Stimulated activated effector memory CD8-positive, alpha-beta T cell treated with anti-CD3 and anti-CD28 coated beads, Interleukin-12 subunit alpha, Interleukin-12 subunit beta, amount 100 ng/mL, for 72 hours (primary cell): ENCODE data around the gene NATD1.
A peak's percentile ranks its signal among the peaks of the same experiment; 100 is the strongest.

ENCODE experiments used
- ATAC-seq: fragments of 150-1000 bp; cut with Tn5 transposase; 2 replicates; pipeline ENCODE4 v1.10.0; 2021
- DNase-seq, 2 donors: peaks; one replicate each; pipeline ENCODE4 v3.0.0; 2021 to 2022; ENCODE audit warnings: low spot score in 2 of 2
- H3K27ac Mint-ChIP-seq: one replicate; pipeline ENCODE4 v1.8.0; 2022; ENCODE audit warnings: mild to moderate bottlenecking, mixed read lengths
- H3K36me3 Mint-ChIP-seq: one replicate; pipeline ENCODE4 v1.8.0; 2022; ENCODE audit warnings: mild to moderate bottlenecking, mixed read lengths
- H3K4me1 Mint-ChIP-seq: one replicate; pipeline ENCODE4 v1.8.0; 2022; ENCODE audit warnings: mixed read lengths
- H3K4me3 Mint-ChIP-seq: one replicate; pipeline ENCODE4 v1.8.0; 2022; ENCODE audit warnings: mild to moderate bottlenecking, mixed read lengths
- H3K9me3 Mint-ChIP-seq: one replicate; pipeline ENCODE4 v1.8.0; 2022; ENCODE audit warnings: mixed read lengths

NATD1 gene

DNA sequence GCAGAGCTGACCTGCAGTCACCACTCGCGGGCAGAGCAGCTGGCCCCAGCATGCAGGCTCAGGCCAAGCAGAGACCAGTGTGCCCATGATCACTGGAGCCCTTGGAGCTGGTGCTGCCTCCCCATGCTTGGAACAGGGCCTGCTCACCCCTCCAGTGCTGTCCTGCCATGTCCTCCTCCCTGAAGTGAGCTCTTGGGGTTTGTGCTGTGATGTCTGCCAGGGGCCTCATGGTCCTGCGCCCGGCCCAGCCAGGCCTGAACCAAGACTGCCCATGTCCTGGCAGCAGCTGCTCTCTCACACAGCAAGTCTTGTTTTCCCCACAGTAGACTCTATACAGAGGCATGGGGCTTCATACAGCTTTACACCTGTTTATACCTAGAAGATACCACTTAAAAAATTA, 63.8 kb downstream of the NATD1 start:
- no peaks in the 10 kb centered on the region for H3K4me1 Mint-ChIP-seq
- ATAC-seq (peak; percentile 22), DNase-seq (no peak)
- H3K4me3 Mint-ChIP-seq: no peak overlapping the region
- H3K9me3 Mint-ChIP-seq: no peaks in the 10 kb centered on the region
- peaks cover 23% of the 10 kb centered on the region for H3K36me3 Mint-ChIP-seq
- no peak overlapping the region for H3K27ac Mint-ChIP-seq
